Common myeloid progenitor, CD34-positive (primary cell): Measurements from ENCODE around the gene GPR39.

ENCODE experiments used
- CTCF ChIA-PET: fragments of 350-600 bp; sonication (Branson Sonifier 250); formaldehyde crosslinking; loops from one replicate; lab custom pipeline; 2021; ENCODE audit warnings: antibody characterized with exemption; lab: Charles Lee
- POLR2A ChIA-PET: fragments of 350-600 bp; sonication (Branson Sonifier 250); formaldehyde crosslinking; loops from one replicate; lab custom pipeline; 2021; ENCODE audit warnings: antibody characterized with exemption; lab: Charles Lee
- DNase-seq, 3 donors: peaks; one replicate each; pipeline versions ENCODE4 v3.0.0 to v3.0.0-alpha.2; 2013
- H3K27ac ChIP-seq, 2 experiments: 1 replicate in 1 of 2; 2 replicates in 1 of 2; pipeline ENCODE4 v1.7.0; 2013; ENCODE audit warnings: inconsistent platforms in 2 of 2, low read length in 2 of 2, mild to moderate bottlenecking in 2 of 2, low read depth in 1 of 2, moderate library complexity in 1 of 2; ENCODE audit not compliant: severe bottlenecking in 2 of 2, insufficient read depth in 1 of 2, poor library complexity in 1 of 2
- H3K27me3 ChIP-seq, 5 experiments: replicated peaks in 2 of 5; 1 replicate in 3 of 5; 2 replicates in 2 of 5; pipeline versions ENCODE4 v1.6.1 to v1.7.0; 2013; ENCODE audit warnings: low read length in 4 of 5, mild to moderate bottlenecking in 2 of 5, moderate library complexity in 2 of 5, inconsistent platforms in 1 of 5; ENCODE audit not compliant: insufficient read depth in 5 of 5, control insufficient read depth in 4 of 5
- H3K36me3 ChIP-seq, 4 experiments: 1 replicate in 2 of 4; 2 replicates in 2 of 4; pipeline versions ENCODE4 v1.6.1 to v1.7.0; 2013; ENCODE audit warnings: low read length in 3 of 4, control low read depth in 1 of 4, mild to moderate bottlenecking in 1 of 4; ENCODE audit not compliant: control insufficient read depth in 4 of 4, insufficient read depth in 4 of 4
- H3K4me1 ChIP-seq, 4 experiments: 1 replicate in 3 of 4; 2 replicates in 1 of 4; pipeline versions ENCODE4 v1.6.1 to v1.7.1; 2013; ENCODE audit warnings: low read length in 3 of 4, mild to moderate bottlenecking in 3 of 4, control low read depth in 1 of 4, inconsistent platforms in 1 of 4, moderate library complexity in 1 of 4; ENCODE audit not compliant: control insufficient read depth in 4 of 4, insufficient read depth in 4 of 4; ENCODE audit errors: control extremely low read depth in 1 of 4
- H3K4me3 ChIP-seq, 7 experiments: 1 replicate in 4 of 7; 2 replicates in 3 of 7; pipeline versions ENCODE4 v1.5.1 to v1.7.0; 2013; ENCODE audit warnings: mild to moderate bottlenecking in 7 of 7, low read length in 6 of 7, moderate library complexity in 6 of 7, inconsistent platforms in 2 of 7, low read depth in 2 of 7, control low read depth in 1 of 7; ENCODE audit not compliant: insufficient read depth in 4 of 7, control insufficient read depth in 1 of 7; ENCODE audit errors: extremely low read depth in 1 of 7
- H3K9me3 ChIP-seq, 5 experiments: 1 replicate in 4 of 5; 2 replicates in 1 of 5; pipeline versions ENCODE4 v1.6.1 to v1.7.1; 2013; ENCODE audit warnings: low read length in 4 of 5, mild to moderate bottlenecking in 2 of 5, inconsistent platforms in 1 of 5, low read depth in 1 of 5, moderate library complexity in 1 of 5; ENCODE audit not compliant: control insufficient read depth in 4 of 5, insufficient read depth in 2 of 5; ENCODE audit errors: control extremely low read depth in 1 of 5
- WGBS: methylation state at CpG from one replicate; pipeline ENCODE4 v1.1.5; 2013; ENCODE audit not compliant: insufficient coverage; 5-methylcytosine and 5-hydroxymethylcytosine counted together

The GPR39 gene

DNA sequence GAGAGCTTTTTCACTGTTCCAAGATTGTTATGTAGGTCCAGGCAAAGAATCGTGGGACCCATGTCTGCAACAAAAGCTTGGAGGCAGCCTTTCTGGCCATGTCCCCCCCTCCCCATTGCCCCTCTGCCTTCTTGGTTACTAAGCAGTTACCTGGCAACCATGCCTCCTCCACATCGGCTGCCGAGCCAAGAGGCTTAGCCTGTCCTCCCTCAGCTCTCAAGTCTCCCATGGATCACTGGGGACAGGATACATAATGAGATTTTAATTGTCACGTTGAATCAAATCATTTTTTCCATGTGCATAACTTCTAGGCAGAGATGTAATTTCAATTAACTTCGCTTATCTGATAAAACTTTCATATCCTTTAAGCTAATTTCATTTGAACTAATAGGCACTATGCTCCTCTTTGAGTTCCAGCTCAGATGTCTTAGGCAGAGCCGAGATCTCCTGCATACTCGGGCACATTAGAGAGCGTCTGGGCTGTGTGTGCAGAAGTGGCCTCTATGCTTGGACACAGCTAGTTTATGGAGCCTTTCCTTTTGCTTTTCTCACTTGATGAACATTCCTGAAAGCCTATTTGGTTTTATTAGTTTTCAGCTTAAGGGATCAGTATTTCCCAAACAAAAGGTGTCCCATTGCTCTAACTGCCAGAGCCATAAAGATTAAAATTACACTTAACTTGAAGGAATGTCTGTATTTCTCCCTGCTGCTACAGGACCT is 172.7 kb downstream of the GPR39 start:
- DNase-seq = no peak
- Histone ChIP-seq H3K27ac (no peak overlapping the region), H3K9me3 (no peaks in the 10 kb centered on the region), H3K4me3 (no peak overlapping the region), H3K27me3 (peaks cover 0 to 4% (median 0%) of the 10 kb centered on the region in 5 experiments), H3K4me1 (no peaks in the 10 kb centered on the region), H3K36me3 (no peaks in the 10 kb centered on the region)
- POLR2A ChIA-PET = no interaction called here
- CTCF ChIA-PET = no interaction called here
- WGBS = 64% methylated on average over 8 of the region's 8 CpGs

DNA sequence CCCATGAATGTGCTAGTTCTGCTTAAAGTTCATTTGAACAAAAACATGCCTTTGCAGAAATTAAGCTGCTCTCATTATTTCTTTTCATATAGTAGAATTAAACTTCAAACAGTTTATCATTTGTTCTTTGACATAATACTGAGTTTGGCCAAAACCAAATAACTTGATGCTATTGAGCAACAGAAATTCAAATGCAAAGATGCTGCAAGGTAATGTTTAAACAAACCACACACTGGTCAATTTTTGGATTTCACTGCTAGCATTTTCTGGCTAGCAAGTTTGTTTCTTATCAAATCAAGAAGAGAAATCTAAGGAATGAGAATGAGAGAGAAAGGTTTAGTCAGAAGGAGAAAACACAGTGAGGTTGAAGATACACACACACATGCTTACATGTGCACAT is 173.4 kb downstream of the GPR39 start:
- H3K4me1 ChIP-seq = no peaks in the 10 kb centered on the region
- ChIA-PET CTCF (no interaction called here), POLR2A (no interaction called here)
- H3K27me3 ChIP-seq = peaks cover 0 to 4% (median 0%) of the 10 kb centered on the region in 5 experiments
- H3K36me3 ChIP-seq = no peaks in the 10 kb centered on the region
- no peaks in the 10 kb centered on the region for H3K9me3 ChIP-seq
- H3K27ac ChIP-seq = no peak overlapping the region
- no peak for DNase-seq
- H3K4me3 ChIP-seq = no peak overlapping the region

DNA sequence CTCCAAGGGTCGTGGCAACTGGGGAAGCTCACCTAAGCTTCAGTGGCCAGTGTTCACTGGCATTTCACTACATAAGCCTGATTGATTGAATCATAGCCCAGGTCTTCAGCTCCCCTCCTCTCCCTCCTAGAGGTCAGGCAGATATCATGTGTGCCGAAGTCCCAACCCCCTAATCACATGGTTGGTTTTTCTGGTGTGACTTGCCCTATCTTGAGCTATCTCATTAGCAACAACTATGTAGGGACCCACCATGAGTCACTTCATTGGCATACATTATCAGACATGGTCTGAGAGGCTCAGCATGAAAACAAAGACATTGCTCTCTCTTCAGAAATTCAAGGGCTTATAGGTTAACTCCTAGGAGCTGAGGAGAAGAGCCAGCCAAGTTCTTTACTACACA is 176.6 kb downstream of the GPR39 start:
- H3K4me1 ChIP-seq = no peaks in the 10 kb centered on the region
- no peak overlapping the region for H3K4me3 ChIP-seq
- DNase-seq = no peak
- peaks cover 0 to 5% (median 0%) of the 10 kb centered on the region in 5 experiments for H3K27me3 ChIP-seq
- ChIA-PET POLR2A (no interaction called here), CTCF (no interaction called here)
- H3K27ac ChIP-seq = no peak overlapping the region
- H3K9me3 ChIP-seq = peaks cover 0 to 4% (median 2%) of the 10 kb centered on the region in 5 experiments
- WGBS = 79% methylated on average over 2 of the region's 2 CpGs
- no peaks in the 10 kb centered on the region for H3K36me3 ChIP-seq

DNA sequence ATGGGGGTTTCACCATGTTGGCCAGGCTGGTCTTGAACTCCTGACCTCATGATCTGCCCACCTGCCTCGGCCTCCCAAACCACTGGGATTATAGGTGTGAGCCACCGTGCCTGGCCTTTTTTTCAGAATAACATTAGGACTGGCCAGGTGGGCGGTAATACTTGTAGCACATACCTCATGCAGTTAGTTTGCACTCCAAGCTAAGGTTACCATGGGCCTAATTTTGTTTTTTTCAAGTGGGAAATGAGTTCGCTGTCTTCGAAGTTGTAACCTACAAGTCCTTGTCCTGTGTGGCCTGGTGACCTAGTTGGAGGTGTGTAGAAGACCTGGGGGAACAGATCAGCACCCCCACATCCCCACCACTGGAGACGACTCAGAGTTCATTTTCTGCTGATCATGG is 178.6 kb downstream of the GPR39 start:
- Histone ChIP-seq H3K9me3 (peaks cover 0 to 4% (median 2%) of the 10 kb centered on the region in 5 experiments), H3K36me3 (no peaks in the 10 kb centered on the region), H3K27me3 (peaks cover 0 to 4% (median 0%) of the 10 kb centered on the region in 5 experiments), H3K4me3 (no peak overlapping the region), H3K4me1 (no peaks in the 10 kb centered on the region), H3K27ac (no peak overlapping the region)
- DNase-seq = no peak
- POLR2A ChIA-PET = no interaction called here
- 93% methylated on average over 3 of the region's 6 CpGs for WGBS
- CTCF ChIA-PET = no interaction called here

DNA sequence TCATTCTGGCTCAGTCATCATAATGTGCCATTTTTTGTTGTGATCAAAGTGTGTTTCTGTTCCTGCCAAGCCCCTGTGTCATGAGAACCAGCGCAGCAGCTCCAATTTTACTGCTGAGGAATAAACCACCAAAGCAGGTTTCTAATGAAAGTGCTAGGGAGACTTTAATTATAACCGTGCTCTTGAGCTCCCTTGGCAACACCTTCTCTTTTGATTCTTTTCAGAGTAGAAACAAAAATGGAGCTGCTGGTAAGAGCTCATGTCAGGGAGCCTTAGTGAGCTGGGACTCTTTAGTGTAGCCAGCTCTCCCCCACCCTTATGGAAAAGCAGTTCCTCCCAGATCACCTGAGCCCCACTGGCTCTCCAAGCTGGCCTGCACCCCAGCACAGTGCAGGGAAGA is 179.1 kb downstream of the GPR39 start:
- Histone ChIP-seq H3K4me1 (no peaks in the 10 kb centered on the region), H3K36me3 (no peaks in the 10 kb centered on the region), H3K4me3 (no peak overlapping the region), H3K27me3 (peaks cover 0 to 4% (median 0%) of the 10 kb centered on the region in 5 experiments), H3K9me3 (peaks cover 0 to 4% (median 2%) of the 10 kb centered on the region in 5 experiments), H3K27ac (no peak overlapping the region)
- DNase-seq = no peak
- WGBS = 75% methylated on average over 1 of the region's 2 CpGs
- CTCF ChIA-PET = no interaction called here
- POLR2A ChIA-PET = no interaction called here

DNA sequence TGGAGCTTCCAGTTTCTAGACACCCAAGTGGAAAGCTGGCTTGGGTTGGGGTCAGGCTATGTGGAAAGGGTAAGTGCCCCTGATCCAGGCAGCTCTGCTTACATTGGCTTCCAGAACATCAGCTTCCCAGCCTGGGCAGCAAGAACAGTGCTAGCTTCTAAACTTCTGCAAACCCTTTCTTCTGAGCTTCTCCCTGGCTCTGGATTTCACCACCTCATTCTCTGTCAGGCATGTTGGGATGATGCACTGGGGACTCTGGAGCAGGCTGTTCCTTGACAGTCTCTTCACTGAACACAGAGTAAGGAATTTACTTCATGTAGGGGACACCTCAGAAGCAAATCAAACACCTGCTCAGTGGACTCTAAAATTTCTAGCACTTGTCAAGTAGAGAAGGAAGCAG is 180.6 kb downstream of the GPR39 start:
- Histone ChIP-seq H3K27me3 (peaks cover 0 to 4% (median 0%) of the 10 kb centered on the region in 5 experiments), H3K4me1 (no peaks in the 10 kb centered on the region), H3K4me3 (no peak overlapping the region), H3K9me3 (peaks cover 0 to 4% (median 2%) of the 10 kb centered on the region in 5 experiments), H3K27ac (no peak overlapping the region), H3K36me3 (no peaks in the 10 kb centered on the region)
- no peak for DNase-seq
- CTCF ChIA-PET = no interaction called here
- POLR2A ChIA-PET = no interaction called here

DNA sequence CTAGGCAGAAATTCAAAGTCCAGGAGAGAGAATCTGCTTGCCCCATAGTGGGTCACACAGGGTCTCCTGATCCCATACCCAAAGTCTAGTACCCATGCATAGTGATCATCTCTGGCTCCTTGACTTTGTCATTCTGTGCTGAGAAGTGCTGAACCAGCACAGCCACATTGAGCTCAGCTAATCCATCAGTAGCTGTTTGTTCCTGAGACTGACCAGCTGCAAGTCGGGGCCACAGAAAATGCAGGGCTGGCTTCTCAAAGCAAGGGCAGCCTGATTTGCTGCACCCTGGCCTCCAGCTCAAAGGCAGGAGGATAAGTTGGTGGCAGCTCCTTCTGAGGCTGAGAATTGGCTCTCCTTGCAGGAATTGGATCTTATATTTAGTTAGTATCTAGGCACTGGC is 181.2 kb downstream of the GPR39 start:
- Histone ChIP-seq H3K9me3 (peaks cover 0 to 4% (median 2%) of the 10 kb centered on the region in 5 experiments), H3K27me3 (peaks cover 0 to 4% (median 0%) of the 10 kb centered on the region in 5 experiments), H3K36me3 (no peaks in the 10 kb centered on the region), H3K4me1 (no peaks in the 10 kb centered on the region), H3K4me3 (no peak overlapping the region), H3K27ac (no peak overlapping the region)
- DNase-seq = no peak
- 100% methylated on average over 1 of the region's 1 CpG for WGBS
- ChIA-PET POLR2A (no interaction called here), CTCF (no interaction called here)
